ENCODE measurements around the gene GNPTAB. TPM values are rescaled to one million over a fixed set of nuclear protein-coding genes. Genes with fewer than 3 reads are reported as not detected.

GNPTAB gene
- total RNA-seq, 1 donor from 2014 or later, result 43.7 TPM

DNA sequence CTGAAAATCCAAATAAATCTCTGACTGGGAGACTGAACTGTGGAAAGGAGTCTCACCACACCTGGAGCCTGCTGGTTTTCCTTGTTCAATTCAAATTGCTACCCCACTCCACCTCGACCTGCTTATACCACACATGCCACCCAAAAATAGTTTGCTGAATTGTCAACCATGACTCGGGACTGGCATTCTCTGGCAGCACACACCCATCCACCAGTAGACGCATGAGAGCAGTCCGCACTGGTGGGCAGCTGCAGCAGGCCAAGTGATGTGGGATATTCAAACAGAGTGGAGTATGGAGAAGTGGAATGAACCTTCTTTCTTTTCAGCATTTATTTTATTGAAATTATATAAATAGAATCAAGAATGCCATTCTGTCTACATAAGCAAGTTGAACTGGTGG lies 52.8 kb downstream of the GNPTAB start:
- Histone ChIP-seq H2AFZ (ENCODE audit: low read depth, low read length) (no peak overlapping the region), H4K20me1 (ENCODE audit: insufficient read depth, low read length) (peaks cover 3% of the 10 kb centered on the region), H3K4me1 (ENCODE audit: insufficient read depth, low read length) (peaks cover 10% of the 10 kb centered on the region), H3K4me2 (ENCODE audit: low read length) (no peak overlapping the region), H3K27me3 (ENCODE audit: insufficient read depth, low read length) (no peaks in the 10 kb centered on the region), H3K9ac (ENCODE audit: low read length) (no peak overlapping the region), H3K36me3 (ENCODE audit: insufficient read depth, low read length) (no peaks in the 10 kb centered on the region), H3K27ac (ENCODE audit: low read depth, low read length) (no peak overlapping the region), H3K79me2 (ENCODE audit: insufficient read depth, low read length) (no peaks in the 10 kb centered on the region), H3K4me3 (ENCODE audit: insufficient read depth, low read depth, low read length) (no peak overlapping the region), H3K9me3 (ENCODE audit: insufficient read depth, low read depth, low read length) (no peaks in the 10 kb centered on the region)
- Mint-ChIP-seq H3K9me3 (ENCODE audit: unreplicated experiment) (no peaks in the 10 kb centered on the region), H3K4me1 (ENCODE audit: low read depth, unreplicated experiment) (peaks cover 12% of the 10 kb centered on the region), H3K4me3 (ENCODE audit: unreplicated experiment) (no peak overlapping the region), H3K27ac (ENCODE audit: unreplicated experiment) (no peak overlapping the region), H3K36me3 (ENCODE audit: low read depth, unreplicated experiment) (no peaks in the 10 kb centered on the region), H3K27me3 (ENCODE audit: low read depth, unreplicated experiment) (no peaks in the 10 kb centered on the region)
- DNase-seq (ENCODE audit: low read depth), result no peak
- no peak for FAIRE-seq
- TF ChIP-seq CTCF (IDR thresholded peaks at IDR 0.05; ENCODE audit: insufficient read depth, low read depth, low read length) (no peak), EZH2 (IDR thresholded peaks at IDR 0.05; ENCODE audit: insufficient read depth, low read length) (no peak)

DNA sequence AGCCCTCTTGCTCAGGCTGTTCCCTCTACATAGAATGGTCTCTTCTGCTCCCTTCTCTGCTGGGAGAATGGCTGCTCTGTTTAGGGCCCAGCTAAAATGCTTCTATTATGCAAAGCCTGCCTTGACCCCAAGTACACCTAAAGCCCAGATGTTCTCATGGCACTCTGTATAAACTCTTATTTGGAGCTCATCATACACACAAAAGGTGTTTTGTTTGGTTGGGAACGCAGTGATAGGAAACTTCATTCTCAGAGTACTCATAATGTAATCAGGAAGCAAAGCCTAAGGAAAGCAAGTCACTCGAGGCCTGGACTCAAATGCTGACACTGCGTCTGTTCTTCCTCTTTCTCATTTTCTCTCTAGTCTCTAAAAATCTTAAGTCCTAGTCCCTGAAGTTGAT lies 53.3 kb downstream of the GNPTAB start:
- Histone ChIP-seq H3K4me1 (ENCODE audit: insufficient read depth, low read length) (peaks cover 6% of the 10 kb centered on the region), H3K27ac (ENCODE audit: low read depth, low read length) (no peak overlapping the region), H3K9me3 (ENCODE audit: insufficient read depth, low read depth, low read length) (no peaks in the 10 kb centered on the region), H3K36me3 (ENCODE audit: insufficient read depth, low read length) (no peaks in the 10 kb centered on the region), H4K20me1 (ENCODE audit: insufficient read depth, low read length) (peaks cover 2% of the 10 kb centered on the region), H3K79me2 (ENCODE audit: insufficient read depth, low read length) (no peaks in the 10 kb centered on the region), H2AFZ (ENCODE audit: low read depth, low read length) (no peak overlapping the region), H3K4me2 (ENCODE audit: low read length) (no peak overlapping the region), H3K27me3 (ENCODE audit: insufficient read depth, low read length) (no peaks in the 10 kb centered on the region), H3K9ac (ENCODE audit: low read length) (no peak overlapping the region), H3K4me3 (ENCODE audit: insufficient read depth, low read depth, low read length) (no peak overlapping the region)
- Mint-ChIP-seq H3K4me3 (ENCODE audit: unreplicated experiment) (no peak overlapping the region), H3K36me3 (ENCODE audit: low read depth, unreplicated experiment) (no peaks in the 10 kb centered on the region), H3K27ac (ENCODE audit: unreplicated experiment) (no peak overlapping the region), H3K27me3 (ENCODE audit: low read depth, unreplicated experiment) (no peaks in the 10 kb centered on the region), H3K4me1 (ENCODE audit: low read depth, unreplicated experiment) (peaks cover 7% of the 10 kb centered on the region), H3K9me3 (ENCODE audit: unreplicated experiment) (no peaks in the 10 kb centered on the region)
- DNase-seq (ENCODE audit: low read depth) (no peak), FAIRE-seq (no peak)
- no peak for TF ChIP-seq EZH2 (IDR thresholded peaks at IDR 0.05; ENCODE audit: insufficient read depth, low read length)
- no peak for TF ChIP-seq CTCF (IDR thresholded peaks at IDR 0.05; ENCODE audit: insufficient read depth, low read depth, low read length)

- Mint-ChIP-seq H3K9me3 (ENCODE audit: unreplicated experiment) (no peaks in the 10 kb centered on the region), H3K36me3 (ENCODE audit: low read depth, unreplicated experiment) (no peaks in the 10 kb centered on the region), H3K4me3 (ENCODE audit: unreplicated experiment) (no peak overlapping the region), H3K27ac (ENCODE audit: unreplicated experiment) (no peak overlapping the region), H3K27me3 (ENCODE audit: low read depth, unreplicated experiment) (no peaks in the 10 kb centered on the region), H3K4me1 (ENCODE audit: low read depth, unreplicated experiment) (peaks cover 4% of the 10 kb centered on the region)
- FAIRE-seq, result no peak
- Histone ChIP-seq H3K9ac (ENCODE audit: low read length) (no peak overlapping the region), H3K27me3 (ENCODE audit: insufficient read depth, low read length) (no peaks in the 10 kb centered on the region), H4K20me1 (ENCODE audit: insufficient read depth, low read length) (no peaks in the 10 kb centered on the region), H3K4me2 (ENCODE audit: low read length) (no peak overlapping the region), H3K36me3 (ENCODE audit: insufficient read depth, low read length) (no peaks in the 10 kb centered on the region), H2AFZ (ENCODE audit: low read depth, low read length) (no peak overlapping the region), H3K4me3 (ENCODE audit: insufficient read depth, low read depth, low read length) (no peak overlapping the region), H3K4me1 (ENCODE audit: insufficient read depth, low read length) (peaks cover 3% of the 10 kb centered on the region), H3K79me2 (ENCODE audit: insufficient read depth, low read length) (no peaks in the 10 kb centered on the region), H3K27ac (ENCODE audit: low read depth, low read length) (no peak overlapping the region), H3K9me3 (ENCODE audit: insufficient read depth, low read depth, low read length) (no peaks in the 10 kb centered on the region)
- TF ChIP-seq EZH2 (IDR thresholded peaks at IDR 0.05; ENCODE audit: insufficient read depth, low read length) (no peak), CTCF (IDR thresholded peaks at IDR 0.05; ENCODE audit: insufficient read depth, low read depth, low read length) (no peak)
- no peak for DNase-seq (ENCODE audit: low read depth)
These were observed 54.9 kb downstream of the GNPTAB start for GRCh38 chr12:101775816-101776215.

All from astrocyte (in vitro differentiated cells and primary cell).